Measurements from ENCODE around the gene CBLN3. TPM values are rescaled to one million over a fixed set of nuclear protein-coding genes. Genes with fewer than 3 reads are reported as not detected.
A peak's percentile ranks its signal among the peaks of the same experiment; 100 is the strongest.

The CBLN3 gene
- polyA plus RNA-seq, 2 of the 4 experiments (the other 2 are of a cell fraction): 1.1 to 1.3 TPM

DNA sequence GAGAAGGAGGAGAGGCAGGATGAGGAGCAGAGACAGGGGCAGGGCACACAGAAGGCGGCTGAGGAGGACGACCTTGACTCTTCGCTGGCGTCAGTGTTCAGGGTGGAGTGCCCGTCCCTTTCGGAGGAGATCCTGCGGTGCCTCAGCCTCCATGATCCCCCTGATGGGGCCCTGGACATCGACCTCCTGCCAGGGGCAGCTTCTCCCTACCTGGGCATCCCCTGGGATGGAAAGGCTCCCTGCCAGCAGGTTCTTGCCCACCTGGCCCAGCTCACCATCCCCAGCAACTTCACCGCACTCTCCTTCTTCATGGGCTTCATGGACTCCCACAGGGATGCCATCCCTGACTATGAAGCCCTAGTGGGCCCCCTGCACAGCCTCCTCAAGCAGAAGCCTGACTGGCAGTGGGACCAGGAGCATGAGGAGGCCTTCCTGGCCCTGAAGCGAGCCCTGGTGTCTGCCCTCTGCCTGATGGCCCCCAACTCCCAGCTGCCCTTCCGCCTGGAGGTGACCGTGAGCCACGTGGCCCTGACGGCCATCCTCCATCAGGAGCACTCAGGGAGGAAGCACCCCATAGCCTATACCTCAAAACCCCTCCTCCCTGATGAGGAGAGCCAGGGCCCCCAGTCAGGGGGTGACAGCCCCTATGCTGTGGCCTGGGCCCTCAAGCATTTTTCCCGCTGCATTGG lies 14.6 kb downstream of the CBLN3 start:
- TF ChIP-seq BHLHE40 (IDR thresholded peaks at IDR 0.05; ENCODE audit: low read depth, low read length) (no peak), CBX8 (IDR thresholded peaks at IDR 0.05) (no peak), NPAS2 (CRISPR knock-in tag; IDR thresholded peaks at IDR 0.05; ENCODE audit: borderline replicate concordance) (no peak), SREBF2 (IDR thresholded peaks at IDR 0.05) (no peak), SMC3 (IDR thresholded peaks at IDR 0.05) (no peak), KDM5A (IDR thresholded peaks at IDR 0.05) (no peak)
- Histone ChIP-seq H3K27ac (no peak overlapping the region), H3K4me1 (no peaks in the 10 kb centered on the region), H3K4me2 (no peak overlapping the region), H3K4me3 (no peak overlapping the region), H3K9me3 (no peaks in the 10 kb centered on the region)
- WGBS (ENCODE audit: missing lambda C conversion rate): 65% methylated on average over 10 of the region's 15 CpGs
- ChIA-PET CTCF (interaction anchor here (1.1 to 16.5 kb wide), 6 partner anchors 14 to 83 kb away, joined by 3 to 254 read pairs (median 6); partner anchors contain the start of genes ADCY4, CBLN3, KHNYN and RIPK3), POLR2A (no interaction called here)
- DNase-seq (ENCODE audit: low read depth in 1 of 2, low spot score in 1 of 2): no peak
- no peak for ATAC-seq
- no peak for FAIRE-seq

- WGBS (ENCODE audit: missing lambda C conversion rate): 100% methylated on average over 1 of the region's 1 CpG
- ChIA-PET CTCF (interaction anchor here (0.6 to 16.5 kb wide), 5 partner anchors 13 to 82 kb away, joined by 3 to 254 read pairs (median 6); partner anchors contain the start of genes ADCY4, CBLN3, KHNYN and RIPK3), POLR2A (interaction anchor here (1.5 kb wide), 1 partner anchor 16 kb away, joined by 8 read pairs; the partner anchor contains the start of genes CBLN3 and KHNYN)
- Histone ChIP-seq H3K4me2 (no peak overlapping the region), H3K9me3 (no peaks in the 10 kb centered on the region), H3K4me3 (no peak overlapping the region), H3K4me1 (no peaks in the 10 kb centered on the region), H3K27ac (no peak overlapping the region)
- DNase-seq (ENCODE audit: low read depth in 1 of 2, low spot score in 1 of 2): no peak
- no peak for FAIRE-seq
- TF ChIP-seq TP53 (CRISPR knock-in tag; IDR thresholded peaks at IDR 0.05) (no peak), ZNF302 (CRISPR knock-in tag; IDR thresholded peaks at IDR 0.05) (no peak), CHD2 (IDR thresholded peaks at IDR 0.05; ENCODE audit: low read length, partially characterized antibody) (no peak), E2F6 (IDR thresholded peaks at IDR 0.05; ENCODE audit: borderline replicate concordance, low read depth) (no peak), SREBF2 (IDR thresholded peaks at IDR 0.05) (no peak)
- no peak for ATAC-seq
Observed at GRCh38 chr14:24414077-24414476, 15.4 kb downstream of the CBLN3 start.

DNA sequence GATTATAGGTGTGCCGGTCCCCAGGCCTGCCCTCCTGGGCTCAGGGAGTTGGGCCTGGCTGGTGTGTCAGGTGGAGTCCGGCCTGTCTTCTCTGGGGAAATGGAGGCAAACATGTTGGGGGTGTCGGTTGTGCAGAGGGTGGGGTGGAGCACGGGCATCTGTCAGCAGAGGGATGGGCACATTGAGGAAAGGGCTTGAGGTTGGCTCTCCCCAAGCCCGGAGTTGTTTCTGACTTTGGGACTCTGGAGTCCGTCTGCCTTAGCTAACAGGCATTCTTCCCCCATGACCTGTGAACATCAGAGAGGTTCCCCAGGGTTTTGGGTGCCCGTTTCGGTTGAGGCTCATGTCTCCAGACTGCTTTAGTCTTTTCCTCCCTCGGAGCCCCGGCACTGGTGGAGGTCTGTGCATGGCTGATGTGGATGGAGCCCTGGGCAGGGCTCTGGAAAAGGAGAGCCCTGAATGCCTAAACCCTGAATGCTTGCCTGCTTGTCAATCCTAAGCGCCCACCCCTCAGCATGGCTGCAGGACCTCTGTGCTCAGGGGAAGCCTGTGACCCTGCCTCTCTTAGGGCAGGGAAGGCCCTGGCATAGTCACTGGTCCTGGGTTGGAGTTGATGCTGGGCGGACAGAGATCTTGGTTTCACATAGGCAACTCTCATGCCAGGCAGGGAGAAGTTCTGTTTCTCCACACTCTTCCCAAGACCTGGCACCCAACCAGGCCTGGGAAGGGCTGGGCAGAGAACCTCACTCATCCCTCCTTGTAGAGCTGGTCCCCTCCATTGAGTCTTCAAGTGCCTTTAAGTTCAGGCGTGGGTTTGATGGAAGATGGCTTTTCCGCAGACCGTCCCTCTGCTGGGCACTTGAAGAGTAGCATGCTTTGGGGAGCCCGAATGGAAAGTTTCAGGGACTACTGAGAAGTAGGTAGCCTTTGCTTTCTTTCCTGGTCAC lies 17.8 kb downstream of the CBLN3 start:
- ChIA-PET POLR2A (interaction anchor here (1.5 kb wide), 1 partner anchor 18 kb away, joined by 4 read pairs; the partner anchor contains the start of genes CBLN3 and KHNYN), CTCF (interaction anchor here (0.6 to 16.5 kb wide), 16 partner anchors 8 to 105 kb away, joined by 3 to 254 read pairs (median 3); partner anchors contain the start of genes ADCY4, CBLN3, KHNYN and RIPK3)
- Histone ChIP-seq H3K9me3 (no peaks in the 10 kb centered on the region), H3K4me2 (no peak overlapping the region), H3K4me1 (no peaks in the 10 kb centered on the region), H3K27ac (no peak overlapping the region), H3K4me3 (no peak overlapping the region)
- TF ChIP-seq BHLHE40 (IDR thresholded peaks at IDR 0.05; ENCODE audit: low read depth, low read length) (no peak), RAD21 (conservative IDR thresholded peaks at IDR 0.05 in 1 of 2, IDR thresholded peaks at IDR 0.05 in 1 of 2) (peak; percentile 46 to 50), CTCF (IDR thresholded peaks at IDR 0.05) (peak; percentile 53), SMC3 (IDR thresholded peaks at IDR 0.05) (peak; percentile 65)
- FAIRE-seq: no peak
- 36% methylated on average over 16 of the region's 16 CpGs for WGBS (ENCODE audit: missing lambda C conversion rate)
- ATAC-seq: peak; percentile 76 to 85
- peak; percentile 66 to 74 for DNase-seq (ENCODE audit: low read depth in 1 of 2, low spot score in 1 of 2)

DNA sequence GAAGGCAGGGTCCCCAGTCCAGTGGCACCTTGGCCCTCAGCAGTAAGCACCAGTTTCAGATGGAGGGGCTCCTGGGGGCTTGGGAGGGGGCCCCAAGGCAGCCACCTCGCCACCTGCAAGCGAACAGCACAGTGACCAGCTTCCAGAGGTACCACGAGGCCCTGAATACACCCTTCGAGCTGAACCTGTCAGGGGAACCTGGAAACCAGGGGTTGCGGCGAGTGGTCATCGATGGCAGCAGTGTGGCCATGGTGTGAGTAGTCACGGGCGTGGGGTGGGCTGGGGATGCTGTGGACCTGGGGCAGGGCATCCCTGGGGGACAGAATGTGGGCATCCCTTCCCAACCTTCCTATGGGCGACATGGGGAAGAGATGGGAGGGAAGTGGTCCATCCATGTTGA lies 19.5 kb downstream of the CBLN3 start:
- H3K4me3 ChIP-seq: no peak overlapping the region
- no peaks in the 10 kb centered on the region for H3K4me1 ChIP-seq
- no peaks in the 10 kb centered on the region for H3K9me3 ChIP-seq
- ChIA-PET CTCF (interaction anchor here (0.8 to 16.5 kb wide), 7 partner anchors 10 to 78 kb away, joined by 3 to 254 read pairs (median 4); partner anchors contain the start of genes ADCY4, CBLN3, KHNYN and RIPK3), POLR2A (interaction anchor here (1.1 to 1.6 kb wide), 2 partner anchors 20 to 44 kb away, joined by 3 to 8 read pairs; partner anchors contain the start of genes CBLN3 and KHNYN)
- H3K27ac ChIP-seq: no peak overlapping the region
- DNase-seq (ENCODE audit: low read depth in 1 of 2, low spot score in 1 of 2) (no peak), FAIRE-seq (no peak), ATAC-seq (no peak)
- 18% methylated on average over 1 of the region's 10 CpGs for WGBS (ENCODE audit: missing lambda C conversion rate)
- H3K4me2 ChIP-seq: no peak overlapping the region
- no peak for TF ChIP-seq HOXB5 (CRISPR knock-in tag; IDR thresholded peaks at IDR 0.05)
- TF ChIP-seq RFX5 (IDR thresholded peaks at IDR 0.05): no peak
- TF ChIP-seq, protein P1, sequence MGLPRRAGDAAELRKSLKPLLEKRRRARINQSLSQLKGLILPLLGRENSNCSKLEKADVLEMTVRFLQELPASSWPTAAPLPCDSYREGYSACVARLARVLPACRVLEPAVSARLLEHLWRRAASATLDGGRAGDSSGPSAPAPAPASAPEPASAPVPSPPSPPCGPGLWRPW (IDR thresholded peaks at IDR 0.05): no peak
- no peak for TF ChIP-seq EHMT2 (IDR thresholded peaks at IDR 0.05; ENCODE audit: low read depth)
- no peak for TF ChIP-seq HEYL (CRISPR knock-in tag; IDR thresholded peaks at IDR 0.05)
- TF ChIP-seq NFE2L2 (conservative IDR thresholded peaks at IDR 0.05; ENCODE audit: low read length): no peak
- no peak for TF ChIP-seq HOXB13 (CRISPR knock-in tag; IDR thresholded peaks at IDR 0.05; ENCODE audit: low read depth)

All from A549 (cell line).